H9 (cell line): ENCODE data around the gene MLYCD. TPM values are rescaled to one million over a fixed set of nuclear protein-coding genes. Genes with fewer than 3 reads are reported as not detected.

ENCODE experiments used
- DNase-seq: peaks from one replicate; pipeline ENCODE4 v3.0.0-alpha.2; 2017
- H2AFZ ChIP-seq: one replicate; pipeline ENCODE4 v1.6.1; 2013; ENCODE audit warnings: mild to moderate bottlenecking, low read length, control low read depth, moderate library complexity
- H2AK5ac ChIP-seq: 2 replicates; pipeline ENCODE4 v1.6.1; 2013; ENCODE audit warnings: low read length, control low read depth, mixed read lengths; ENCODE audit not compliant: insufficient read length
- H2BK120ac ChIP-seq: one replicate; pipeline ENCODE4 v1.6.1; 2013; ENCODE audit warnings: low read depth, mild to moderate bottlenecking, low read length, control low read depth, inconsistent platforms; ENCODE audit not compliant: poor library complexity, severe bottlenecking
- H2BK12ac ChIP-seq: 2 replicates; pipeline ENCODE4 v1.6.1; 2013; ENCODE audit warnings: low read length, control low read depth, mixed read lengths, low read depth; ENCODE audit not compliant: insufficient read length
- H2BK15ac ChIP-seq: 2 replicates; pipeline ENCODE4 v1.6.1; 2013; ENCODE audit warnings: low read depth, low read length, control low read depth
- H2BK20ac ChIP-seq: one replicate; pipeline ENCODE4 v1.6.1; 2013; ENCODE audit warnings: low read depth, mild to moderate bottlenecking, low read length, control low read depth, inconsistent platforms; ENCODE audit not compliant: poor library complexity, severe bottlenecking
- H2BK5ac ChIP-seq: 2 replicates; pipeline ENCODE4 v1.6.1; 2013; ENCODE audit warnings: low read length, control low read depth, mixed read lengths; ENCODE audit not compliant: insufficient read length
- H3K14ac ChIP-seq: 2 replicates; pipeline ENCODE4 v1.6.1; 2013; ENCODE audit warnings: low read length, control low read depth; ENCODE audit not compliant: insufficient read depth
- H3K18ac ChIP-seq: 2 replicates; pipeline ENCODE4 v1.6.1; 2013; ENCODE audit warnings: low read depth, mild to moderate bottlenecking, mixed read lengths, low read length, control low read depth; ENCODE audit not compliant: insufficient read length
- H3K23ac ChIP-seq: 2 replicates; pipeline ENCODE4 v1.6.1; 2013; ENCODE audit warnings: low read length, control low read depth, mixed read lengths, low read depth; ENCODE audit not compliant: insufficient read length
- H3K23me2 ChIP-seq: 2 replicates; pipeline ENCODE4 v1.6.1; 2013; ENCODE audit warnings: low read depth, mild to moderate bottlenecking, mixed read lengths, low read length, control low read depth; ENCODE audit not compliant: insufficient read length, poor library complexity, severe bottlenecking
- H3K27ac ChIP-seq: 2 replicates; pipeline ENCODE4 v1.5.1; 2013; ENCODE audit warnings: low read length, control low read depth, mixed read lengths, low read depth; ENCODE audit not compliant: insufficient read length
- H3K27me3 ChIP-seq: 2 replicates; pipeline ENCODE4 v1.6.1; 2013; ENCODE audit warnings: low read length, control low read depth, inconsistent platforms; ENCODE audit not compliant: insufficient read depth
- H3K4ac ChIP-seq: 2 replicates; pipeline ENCODE4 v1.6.1; 2013; ENCODE audit warnings: low read depth, mild to moderate bottlenecking, control low read depth, inconsistent platforms, low read length, moderate library complexity
- H3K4me1 ChIP-seq: 2 replicates; pipeline ENCODE4 v1.6.1; 2013; ENCODE audit warnings: low read length, control low read depth, inconsistent platforms; ENCODE audit not compliant: insufficient read depth
- H3K4me2 ChIP-seq: 2 replicates; pipeline ENCODE4 v1.6.1; 2013; ENCODE audit warnings: low read length, control low read depth, mixed read lengths; ENCODE audit not compliant: insufficient read length, insufficient read depth
- H3K56ac ChIP-seq: 2 replicates; pipeline ENCODE4 v1.6.1; 2013; ENCODE audit warnings: low read depth, mild to moderate bottlenecking, mixed read lengths, low read length, control low read depth; ENCODE audit not compliant: insufficient read length
- H3K79me1 ChIP-seq: 2 replicates; pipeline ENCODE4 v1.6.1; 2013; ENCODE audit warnings: low read depth, mild to moderate bottlenecking, moderate library complexity, low read length, control low read depth, inconsistent platforms; ENCODE audit not compliant: insufficient read depth, poor library complexity, severe bottlenecking
- H3K79me2 ChIP-seq: 2 replicates; pipeline ENCODE4 v1.6.1; 2013; ENCODE audit warnings: low read length, control low read depth, inconsistent platforms; ENCODE audit not compliant: insufficient read depth
- H3K9ac ChIP-seq: 2 replicates; pipeline ENCODE4 v1.6.1; 2013; ENCODE audit warnings: low read length, control low read depth, mixed read lengths; ENCODE audit not compliant: insufficient read length; ENCODE audit errors: extremely low read depth
- H3K9me3 ChIP-seq: one replicate; pipeline ENCODE4 v1.6.1; 2013; ENCODE audit warnings: low read depth, low read length, inconsistent platforms; ENCODE audit not compliant: control insufficient read depth
- H3T11ph ChIP-seq: one replicate; pipeline ENCODE4 v1.6.1; 2013; ENCODE audit warnings: mild to moderate bottlenecking, low read length, control low read depth, inconsistent platforms
- H4K20me1 ChIP-seq: one replicate; pipeline ENCODE4 v1.6.1; 2013; ENCODE audit not compliant: control insufficient read depth, insufficient read length, insufficient read depth
- H4K5ac ChIP-seq: 2 replicates; pipeline ENCODE4 v1.6.1; 2013; ENCODE audit warnings: low read depth, mild to moderate bottlenecking, mixed read lengths, low read length, control low read depth; ENCODE audit not compliant: insufficient read length
- H4K8ac ChIP-seq: replicated peaks from 2 replicates; pipeline ENCODE4 v1.6.1; 2013; ENCODE audit warnings: low read length, control low read depth, mixed read lengths, low read depth; ENCODE audit not compliant: insufficient read length
- H4K91ac ChIP-seq: 2 replicates; pipeline ENCODE4 v1.6.1; 2013; ENCODE audit warnings: low read depth, mild to moderate bottlenecking, moderate library complexity, mixed read lengths, low read length, control low read depth; ENCODE audit not compliant: insufficient read length
- H3K27ac Mint-ChIP-seq, 3 experiments: 2 replicates in 2 of 3; 3 replicates in 1 of 3; pipeline ENCODE4 v1.8.0; 2020 to 2021; ENCODE audit warnings: mixed read lengths in 3 of 3, mild to moderate bottlenecking in 1 of 3, moderate library complexity in 1 of 3
- H3K27me3 Mint-ChIP-seq: 2 replicates; pipeline ENCODE4 v1.8.0; 2021; ENCODE audit warnings: low read depth, mild to moderate bottlenecking, moderate library complexity, mixed read lengths
- H3K36me3 Mint-ChIP-seq, 3 experiments: 2 replicates in 2 of 3; 3 replicates in 1 of 3; pipeline ENCODE4 v1.8.0; 2020 to 2021; ENCODE audit warnings: low read depth in 3 of 3, mixed read lengths in 3 of 3; ENCODE audit not compliant: insufficient read depth in 1 of 3
- H3K4me1 Mint-ChIP-seq, 2 experiments: 2 replicates each; pipeline ENCODE4 v1.8.0; 2020; ENCODE audit warnings: mixed read lengths in 2 of 2
- H3K4me3 Mint-ChIP-seq, 2 experiments: 2 replicates in 1 of 2; 3 replicates in 1 of 2; pipeline ENCODE4 v1.8.0; 2020 to 2021; ENCODE audit warnings: mild to moderate bottlenecking in 2 of 2, mixed read lengths in 2 of 2, moderate library complexity in 1 of 2
- H3K9me3 Mint-ChIP-seq, 2 experiments: 2 replicates in 1 of 2; 3 replicates in 1 of 2; pipeline ENCODE4 v1.8.0; 2020; ENCODE audit warnings: mild to moderate bottlenecking in 2 of 2, mixed read lengths in 2 of 2, moderate library complexity in 1 of 2
- WGBS: extraction: QIAGEN DNeasy Blood & Tissue Kit; methylation state at CpG from one replicate; pipeline ENCODE4 v1.1.7; 2013; ENCODE audit warnings: missing lambda C conversion rate, low lambda C conversion rate, mixed read lengths; ENCODE audit not compliant: insufficient read length; ENCODE audit errors: extremely low coverage; 5-methylcytosine and 5-hydroxymethylcytosine counted together
- total RNA-seq: library from RNA; stranded (reverse); gene quantifications from 2 replicates; pipeline ENCODE4 v1.2.1, GENCODE V29; 2021
- TF ChIP-seq, protein P1 (sequence below): fragments of 200-600 bp; sonication (generic); conservative IDR thresholded peaks from 3 replicates; pipeline ENCODE4 v1.8.0; 2021; ENCODE audit warnings: antibody characterized with exemption, mild to moderate bottlenecking

MLYCD gene
- total RNA-seq, 1 experiment from 2014 or later: 7.1 TPM

DNA sequence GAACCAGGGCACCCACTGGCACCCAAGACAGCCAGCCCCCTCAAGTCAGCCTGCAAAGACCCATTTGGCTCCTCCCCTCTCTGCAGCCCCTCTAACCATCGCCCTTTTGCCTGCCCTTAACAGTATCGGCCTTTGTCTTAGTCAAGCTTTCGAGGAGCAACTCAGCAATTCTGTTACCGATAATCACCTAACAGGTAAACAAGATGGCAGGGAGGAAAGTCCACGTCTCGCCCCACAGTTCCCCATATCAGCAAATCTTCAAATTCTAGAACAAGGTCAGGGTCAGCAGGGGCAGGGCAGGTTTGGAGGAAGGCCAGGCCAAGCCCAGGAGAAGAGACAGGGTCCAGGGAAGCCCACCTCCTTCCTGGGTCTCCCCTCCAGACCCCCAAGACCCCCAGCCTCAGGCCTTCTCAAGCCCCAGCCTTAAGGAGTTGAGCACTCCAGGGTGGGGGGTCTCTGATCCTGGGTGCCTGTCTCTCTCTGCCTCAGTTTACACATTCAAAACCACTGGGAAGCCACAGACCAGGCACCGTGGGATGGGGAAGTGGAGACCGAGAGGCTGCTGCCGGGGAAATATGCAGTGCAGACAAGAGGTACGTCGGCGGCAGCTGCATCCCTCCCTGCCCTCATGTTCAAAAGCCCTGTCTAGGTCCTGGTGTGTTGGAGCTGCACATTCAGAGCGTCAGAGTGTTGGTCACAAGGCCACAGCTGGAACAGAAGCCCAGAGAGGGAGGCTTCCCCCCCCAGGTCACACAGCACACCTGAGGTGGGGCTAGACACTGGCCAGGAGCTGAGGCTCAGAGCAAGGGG, 50.2 kb downstream of the MLYCD start:
- TF ChIP-seq, protein P1, sequence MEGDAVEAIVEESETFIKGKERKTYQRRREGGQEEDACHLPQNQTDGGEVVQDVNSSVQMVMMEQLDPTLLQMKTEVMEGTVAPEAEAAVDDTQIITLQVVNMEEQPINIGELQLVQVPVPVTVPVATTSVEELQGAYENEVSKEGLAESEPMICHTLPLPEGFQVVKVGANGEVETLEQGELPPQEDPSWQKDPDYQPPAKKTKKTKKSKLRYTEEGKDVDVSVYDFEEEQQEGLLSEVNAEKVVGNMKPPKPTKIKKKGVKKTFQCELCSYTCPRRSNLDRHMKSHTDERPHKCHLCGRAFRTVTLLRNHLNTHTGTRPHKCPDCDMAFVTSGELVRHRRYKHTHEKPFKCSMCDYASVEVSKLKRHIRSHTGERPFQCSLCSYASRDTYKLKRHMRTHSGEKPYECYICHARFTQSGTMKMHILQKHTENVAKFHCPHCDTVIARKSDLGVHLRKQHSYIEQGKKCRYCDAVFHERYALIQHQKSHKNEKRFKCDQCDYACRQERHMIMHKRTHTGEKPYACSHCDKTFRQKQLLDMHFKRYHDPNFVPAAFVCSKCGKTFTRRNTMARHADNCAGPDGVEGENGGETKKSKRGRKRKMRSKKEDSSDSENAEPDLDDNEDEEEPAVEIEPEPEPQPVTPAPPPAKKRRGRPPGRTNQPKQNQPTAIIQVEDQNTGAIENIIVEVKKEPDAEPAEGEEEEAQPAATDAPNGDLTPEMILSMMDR: no peak
- peak overlapping the region in 2 of 3 experiments; percentile 20 to 62; a peak in 2 of 7 replicates for H3K27ac Mint-ChIP-seq
- H3K56ac ChIP-seq: no peak overlapping the region
- H3K23ac ChIP-seq: no peak overlapping the region
- no CpG with 5 or more reads among the region's 13 CpGs for WGBS
- peaks cover 3 to 8% of the 10 kb centered on the region in 2 experiments for H3K4me1 Mint-ChIP-seq
- no peaks in the 10 kb centered on the region for H3K23me2 ChIP-seq
- H4K91ac ChIP-seq: no peak overlapping the region
- H3K4me1 ChIP-seq: no peaks in the 10 kb centered on the region
- no peak overlapping the region for H2BK15ac ChIP-seq
- H3K79me1 ChIP-seq: no peaks in the 10 kb centered on the region
- H3K18ac ChIP-seq: no peak overlapping the region
- no peak overlapping the region for H2BK12ac ChIP-seq
- no peak overlapping the region for H3T11ph ChIP-seq
- H3K27me3 Mint-ChIP-seq: peaks cover 2% of the 10 kb centered on the region; the same call in 1 of the 2 replicates
- H4K5ac ChIP-seq: no peak overlapping the region
- no peak overlapping the region for H3K4ac ChIP-seq
- H4K8ac ChIP-seq: no peak overlapping the region
- no peak overlapping the region for H2BK120ac ChIP-seq
- H3K14ac ChIP-seq: no peak overlapping the region
- no peaks in the 10 kb centered on the region for H3K27me3 ChIP-seq
- no peaks in the 10 kb centered on the region for H3K79me2 ChIP-seq
- no peak for DNase-seq
- H2AK5ac ChIP-seq: no peak overlapping the region
- H2BK5ac ChIP-seq: no peak overlapping the region
- H3K4me2 ChIP-seq: no peak overlapping the region
- no peaks in the 10 kb centered on the region for H3K9me3 ChIP-seq
- no peaks in the 10 kb centered on the region for H3K36me3 Mint-ChIP-seq
- no peak overlapping the region for H3K9ac ChIP-seq
- H2AFZ ChIP-seq: no peak overlapping the region
- no peak overlapping the region; a peak in 1 of 5 replicates for H3K4me3 Mint-ChIP-seq
- H3K27ac ChIP-seq: no peak overlapping the region
- no peaks in the 10 kb centered on the region for H4K20me1 ChIP-seq
- H2BK20ac ChIP-seq: no peak overlapping the region
- H3K9me3 Mint-ChIP-seq: no peaks in the 10 kb centered on the region; a peak in 2 of 5 replicates
